HPDE6-E6E7 (cell line): Measurements from ENCODE around the gene PSMA4.
"Not testable (repeated sequence)": the region's sequence is repeated elsewhere in the genome, so short reads cannot be mapped to it uniquely, and the experiment has no call there.

Experiments
- DNase-seq: peaks from one replicate; pipeline ENCODE4 v3.0.0; 2011; ENCODE audit warnings: missing footprints; ENCODE audit errors: extremely low spot score

PSMA4 gene

DNA sequence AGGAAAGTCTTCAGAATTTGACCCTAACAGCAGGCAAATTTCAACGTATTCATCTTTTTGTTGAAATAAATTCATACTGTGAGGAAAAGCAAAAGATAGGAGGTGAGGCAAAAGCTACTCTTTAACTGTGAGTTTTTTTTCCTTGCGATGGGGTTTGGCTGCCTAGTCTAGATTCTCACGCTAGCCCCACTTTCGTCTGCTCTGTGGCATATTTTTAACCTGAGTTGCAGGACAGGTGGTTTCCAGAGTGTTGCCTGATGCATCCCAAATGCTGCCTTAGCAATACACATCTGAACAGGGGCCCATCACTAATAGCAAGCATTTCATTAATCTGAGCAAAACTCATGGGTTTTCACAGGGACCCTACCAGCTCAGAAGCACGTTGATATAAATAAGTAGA is 11.7 kb downstream of the PSMA4 start:
- no peak for DNase-seq

DNA sequence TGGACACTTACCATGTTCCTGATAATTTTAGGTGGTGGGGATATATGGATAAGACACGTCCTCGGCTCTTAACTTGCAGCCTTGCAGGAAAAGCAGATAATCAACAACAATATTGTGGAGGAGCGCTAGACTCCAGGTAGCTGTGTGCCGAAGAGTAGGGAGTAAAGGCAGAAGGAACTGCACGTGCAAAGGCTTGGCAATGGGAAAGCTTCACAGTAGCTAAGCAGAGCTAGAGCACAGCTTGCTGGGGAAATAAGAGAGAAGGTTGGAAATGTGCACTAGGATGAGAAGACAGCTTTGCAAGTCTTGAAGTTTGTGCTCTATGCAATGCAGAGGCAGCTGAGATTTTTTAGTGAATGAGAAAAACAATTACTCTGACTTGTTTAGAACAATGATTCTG is 12.4 kb downstream of the PSMA4 start:
- no peak for DNase-seq

DNA sequence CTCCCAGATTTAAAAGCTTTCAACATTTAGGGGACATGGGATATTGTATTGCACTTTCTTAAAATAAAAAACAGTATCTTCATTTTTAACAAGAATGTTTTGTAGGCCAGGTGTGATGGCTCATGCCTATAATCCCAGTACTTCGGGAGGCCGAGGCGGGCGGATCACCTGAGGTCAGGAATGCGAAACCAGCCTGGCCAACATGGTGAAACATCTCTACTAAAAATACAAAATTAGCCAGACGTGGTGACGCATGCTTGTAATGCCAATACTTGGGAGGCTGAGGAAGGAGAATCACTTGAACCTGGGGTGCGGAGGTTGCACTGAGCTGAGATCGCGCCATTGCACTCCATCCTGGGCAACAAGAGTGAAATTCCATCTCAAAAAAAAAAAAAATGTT is 20.0 kb downstream of the PSMA4 start:
- not testable (repeated sequence) for DNase-seq

DNA sequence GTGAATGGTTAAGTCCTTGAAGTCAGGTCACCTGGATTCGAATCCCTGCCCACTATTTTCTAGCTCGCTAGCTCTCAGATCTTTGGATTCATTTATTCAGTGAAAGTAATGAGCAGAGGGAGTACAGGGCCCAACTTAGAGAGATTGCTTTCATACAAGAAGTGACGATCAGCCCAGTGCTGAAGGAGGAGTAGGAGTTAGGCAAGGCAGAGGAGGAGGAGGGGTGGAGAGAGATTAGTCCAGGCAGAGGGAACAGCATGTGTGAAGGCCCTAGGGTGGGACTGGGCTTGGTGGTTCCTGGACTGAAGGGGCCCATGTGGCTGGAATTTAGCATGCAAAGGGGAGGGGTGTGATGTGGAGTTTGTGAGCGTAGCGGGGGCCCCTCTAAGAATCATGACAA is 21.2 kb downstream of the PSMA4 start:
- no peak for DNase-seq

DNA sequence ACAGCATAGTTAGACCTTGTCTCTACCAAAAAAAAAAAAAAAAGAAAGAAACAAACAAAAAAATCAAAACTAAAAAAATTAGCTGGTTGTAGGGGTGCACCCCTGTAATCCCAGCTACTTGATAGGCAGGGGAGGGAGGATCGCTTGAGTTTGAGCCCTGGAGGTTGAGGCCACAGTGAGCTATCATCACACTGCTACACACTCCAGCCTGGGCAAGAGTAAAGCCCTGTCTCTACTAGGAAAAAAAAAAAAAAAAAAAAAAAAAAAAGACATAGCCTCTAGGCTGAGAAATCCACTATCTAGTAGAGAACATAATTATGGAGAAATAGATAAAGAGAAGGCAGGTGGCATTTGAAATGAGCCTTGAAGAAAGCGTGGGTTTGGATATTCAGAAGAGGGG is 22.8 kb downstream of the PSMA4 start:
- no peak for DNase-seq

DNA sequence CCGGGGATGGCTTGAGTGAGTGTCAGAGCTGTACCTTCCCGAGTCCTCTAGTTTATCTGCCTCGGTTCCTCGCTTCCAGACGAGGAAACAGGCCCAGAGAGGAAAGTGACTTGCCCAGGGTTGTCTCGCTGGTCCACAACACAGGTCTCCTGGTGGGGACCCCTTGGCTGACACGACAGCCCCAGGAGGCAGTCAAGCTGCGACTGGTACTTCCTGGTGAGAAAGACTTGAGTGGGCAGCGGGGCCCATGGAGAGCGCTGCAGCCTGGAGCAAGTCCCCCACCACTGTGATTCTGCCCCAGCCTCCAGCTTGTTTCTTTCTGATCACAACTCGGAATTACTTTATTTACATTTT is 24.5 kb downstream of the PSMA4 start:
- DNase-seq, result no peak

DNA sequence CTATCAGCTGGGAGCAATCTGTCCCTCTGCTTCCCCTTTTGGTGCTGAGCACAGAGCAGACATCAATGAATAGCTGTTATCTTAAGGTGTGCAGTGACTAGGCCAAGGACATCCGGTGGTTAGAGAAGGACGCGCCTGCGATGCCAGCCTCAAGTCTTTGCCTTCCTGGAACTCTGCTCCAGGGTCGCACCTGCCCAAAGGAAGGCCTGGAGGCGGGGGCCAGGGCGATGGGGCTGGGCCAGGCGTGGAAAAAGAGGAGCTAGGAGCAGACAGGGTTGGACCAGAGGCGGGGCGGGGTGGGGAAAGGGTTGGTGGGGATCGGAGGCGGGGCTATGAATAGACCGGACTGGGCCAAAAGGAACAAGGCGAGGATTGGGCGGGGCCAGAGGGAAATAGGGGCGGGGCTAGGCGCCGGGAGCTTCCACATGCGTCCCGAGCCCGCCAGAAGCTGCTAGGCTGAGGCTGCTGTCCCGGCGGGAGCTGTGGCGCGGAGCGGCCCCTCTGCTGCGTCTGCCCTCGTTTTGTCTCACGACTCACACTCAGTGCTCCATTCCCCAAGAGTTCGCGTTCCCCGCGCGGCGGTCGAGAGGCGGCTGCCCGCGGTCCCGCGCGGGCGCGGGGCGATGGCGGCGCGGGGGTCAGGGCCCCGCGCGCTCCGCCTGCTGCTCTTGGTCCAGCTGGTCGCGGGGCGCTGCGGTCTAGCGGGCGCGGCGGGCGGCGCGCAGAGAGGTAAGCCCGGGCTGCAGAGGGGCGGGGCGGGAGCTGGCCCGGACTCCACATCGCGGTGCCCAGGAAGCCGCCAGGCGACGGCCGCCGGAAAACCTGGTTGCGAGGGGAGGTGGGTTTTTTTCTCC is 25.1 kb downstream of the PSMA4 start, which contains the start of gene CHRNA5:
Gene CHRNA5 (plus strand): TSS at position 424 of the 854 bp plus-strand sequence. CDS start 200 bp downstream, at position 624.
- DNase-seq, result peak; percentile 83

DNA sequence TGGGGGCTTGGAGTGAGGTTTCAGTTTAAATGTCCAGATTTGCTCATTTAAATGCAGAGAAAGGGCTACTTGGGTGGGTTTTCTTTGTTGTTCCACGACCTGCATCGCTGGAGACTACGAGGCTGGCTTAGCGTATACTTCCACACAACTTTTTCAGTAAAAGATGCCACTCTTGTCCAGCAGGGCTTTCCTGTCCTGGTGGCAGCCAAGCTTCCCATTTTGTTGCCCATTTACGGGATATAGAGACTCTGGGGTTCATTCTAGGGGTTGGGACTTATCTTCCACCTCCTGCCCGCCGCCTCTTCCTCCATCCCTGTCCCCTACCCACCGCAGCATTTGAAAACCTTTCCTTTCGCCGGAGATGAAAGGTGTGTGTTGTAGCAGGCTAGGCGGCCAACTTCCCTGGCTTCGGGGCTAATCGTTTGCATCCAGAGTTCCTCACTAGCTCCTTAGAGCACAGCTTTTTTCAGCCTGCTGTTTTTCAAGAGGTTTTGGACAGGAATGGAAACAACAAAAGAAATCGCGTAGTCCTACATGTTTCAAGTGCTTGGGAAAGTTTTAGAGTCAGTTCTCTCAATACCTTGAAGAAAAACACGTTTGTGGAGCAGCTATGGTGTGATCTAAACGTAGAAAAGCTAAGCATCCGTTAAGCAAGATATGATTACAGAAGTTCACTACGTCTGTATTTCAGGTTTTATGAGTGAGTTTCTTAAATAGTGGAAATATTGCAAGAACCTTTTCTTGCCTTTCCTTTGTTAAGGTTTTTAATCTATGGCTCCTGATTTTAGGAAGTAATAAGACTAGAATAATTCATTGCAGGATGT is 25.9 kb downstream of the PSMA4 start:
- DNase-seq, result peak; percentile 32

DNA sequence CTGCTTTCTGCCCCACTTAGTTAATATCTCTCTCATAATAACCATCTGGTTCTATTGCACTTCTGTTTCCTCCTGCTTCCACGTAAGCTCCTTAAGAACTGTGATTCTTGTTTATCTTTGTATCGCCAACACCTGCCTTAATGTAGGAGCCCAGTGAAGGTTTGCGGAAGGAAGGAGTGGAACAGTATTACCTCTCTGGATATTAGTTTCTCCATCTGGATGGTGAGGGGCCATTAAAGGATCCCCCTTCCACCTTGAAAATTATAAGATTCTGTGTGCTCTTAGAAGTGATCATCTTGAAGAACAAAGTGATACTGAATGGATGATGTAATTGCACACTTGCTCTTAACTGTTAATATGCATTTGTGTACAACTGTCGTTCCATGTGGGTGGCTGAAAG is 27.3 kb downstream of the PSMA4 start:
- DNase-seq, result no peak

DNA sequence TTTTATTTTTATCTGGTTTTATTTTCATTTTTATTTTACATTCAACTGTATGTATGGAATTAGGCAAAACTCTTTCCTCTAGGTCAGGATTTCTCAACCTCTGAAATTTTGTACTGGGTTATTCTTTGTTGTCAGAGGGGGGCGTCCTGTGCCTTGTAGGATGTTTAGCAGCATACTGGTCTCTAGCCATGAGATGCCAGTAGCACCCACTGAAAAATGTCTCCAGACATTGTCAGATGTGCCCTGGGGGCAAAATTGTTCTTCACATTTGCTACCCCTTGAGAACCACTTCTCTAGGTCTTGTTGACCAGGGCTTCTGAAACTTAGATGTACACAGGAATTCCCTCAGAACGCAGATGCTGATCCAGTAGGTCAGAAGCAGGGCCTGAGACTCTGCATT is 30.5 kb downstream of the PSMA4 start:
- no peak for DNase-seq

DNA sequence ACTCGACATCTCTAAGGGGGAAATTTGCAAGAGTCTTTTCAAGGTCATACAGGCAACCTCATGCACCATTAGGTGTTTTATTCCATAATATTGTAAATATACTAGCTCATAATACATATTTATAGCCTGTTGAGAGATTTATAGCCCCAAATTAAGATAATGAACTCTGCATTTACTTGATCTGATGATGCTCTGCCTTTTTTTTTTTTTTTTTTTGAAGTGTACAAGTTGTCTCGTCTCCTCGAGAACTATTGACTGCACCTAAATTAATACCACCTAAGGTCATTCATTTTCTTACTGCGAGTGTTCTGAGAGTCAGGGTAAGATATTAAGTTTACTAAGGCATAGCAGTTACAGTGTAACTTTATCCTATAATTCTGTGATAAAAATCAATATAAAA is 31.1 kb downstream of the PSMA4 start:
- no peak for DNase-seq

DNA sequence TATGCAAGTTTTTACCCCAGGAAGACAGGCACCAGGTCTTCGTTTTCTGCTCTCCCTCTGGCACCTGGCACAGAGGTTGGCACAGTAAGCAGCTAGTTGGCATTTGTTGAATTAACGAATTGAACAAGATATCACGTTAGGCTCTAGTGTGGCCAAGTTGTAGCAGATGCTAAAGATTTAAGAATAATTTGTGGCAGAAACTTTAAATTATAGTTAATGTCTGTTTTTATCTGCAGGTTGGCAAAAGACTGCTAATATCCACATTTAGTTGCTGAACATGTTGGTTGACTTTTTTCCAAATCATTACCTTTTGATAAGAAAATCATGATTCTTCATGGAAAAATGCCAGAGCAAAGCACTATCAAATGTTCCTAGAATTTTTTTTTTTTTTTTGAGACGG is 33.2 kb downstream of the PSMA4 start:
- no peak for DNase-seq

DNA sequence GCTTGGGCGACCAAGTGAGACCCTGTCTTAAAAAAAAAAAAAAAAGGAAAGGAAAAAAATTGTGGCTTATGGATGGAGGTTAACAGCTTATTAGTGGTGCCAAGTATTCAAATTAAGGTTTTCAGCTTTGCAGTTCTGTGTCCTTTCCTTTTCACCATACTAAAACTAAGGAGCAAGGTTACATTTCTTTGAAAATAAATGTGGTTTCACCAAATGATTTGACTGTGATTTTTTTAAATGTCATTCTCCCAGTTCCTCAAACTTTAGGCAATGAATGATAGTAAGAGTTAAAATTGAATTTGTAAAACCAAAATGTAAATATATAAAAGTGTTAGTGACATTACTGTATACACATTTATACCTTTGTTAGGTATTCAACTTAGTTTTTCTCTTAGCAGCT is 34.7 kb downstream of the PSMA4 start:
- DNase-seq, result no peak

DNA sequence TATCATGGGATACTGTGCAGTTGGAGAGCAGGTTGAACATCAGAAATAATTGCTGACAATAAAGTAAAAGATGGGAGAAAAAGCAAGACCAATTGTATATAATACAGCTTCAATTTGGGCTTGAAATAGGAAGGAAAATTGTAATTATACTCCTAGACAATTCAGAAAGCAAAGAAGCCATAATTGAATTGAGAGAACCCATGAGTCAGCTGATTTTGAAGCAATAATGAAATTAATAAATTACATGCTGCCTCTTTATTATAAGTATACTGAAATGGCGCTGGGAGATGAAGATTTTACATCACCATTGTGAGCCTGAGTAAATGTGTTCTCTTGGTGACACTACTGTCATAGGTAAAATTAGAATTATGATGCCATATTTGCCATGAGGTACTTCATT is 57.3 kb downstream of the PSMA4 start:
- no peak for DNase-seq

DNA sequence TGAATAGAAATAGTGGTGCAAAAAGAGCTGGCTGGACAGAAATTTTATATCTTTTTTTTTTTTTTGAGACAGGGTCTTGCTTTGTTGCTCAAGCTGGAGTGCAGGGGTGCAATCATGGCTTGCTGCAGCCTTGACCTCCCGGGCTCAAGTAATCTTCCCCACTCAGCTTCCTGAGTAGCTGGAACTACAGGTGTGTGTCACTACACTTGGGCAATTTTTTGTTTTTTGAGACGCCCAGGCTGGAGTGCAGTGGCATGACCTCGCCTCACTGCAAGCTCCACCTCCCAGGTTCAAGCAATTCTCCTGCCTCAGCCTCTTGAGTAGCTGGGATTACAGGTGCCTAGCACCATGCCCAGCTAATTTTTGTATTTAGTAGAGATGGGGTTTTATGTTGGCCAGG is 58.1 kb downstream of the PSMA4 start:
- no peak for DNase-seq

DNA sequence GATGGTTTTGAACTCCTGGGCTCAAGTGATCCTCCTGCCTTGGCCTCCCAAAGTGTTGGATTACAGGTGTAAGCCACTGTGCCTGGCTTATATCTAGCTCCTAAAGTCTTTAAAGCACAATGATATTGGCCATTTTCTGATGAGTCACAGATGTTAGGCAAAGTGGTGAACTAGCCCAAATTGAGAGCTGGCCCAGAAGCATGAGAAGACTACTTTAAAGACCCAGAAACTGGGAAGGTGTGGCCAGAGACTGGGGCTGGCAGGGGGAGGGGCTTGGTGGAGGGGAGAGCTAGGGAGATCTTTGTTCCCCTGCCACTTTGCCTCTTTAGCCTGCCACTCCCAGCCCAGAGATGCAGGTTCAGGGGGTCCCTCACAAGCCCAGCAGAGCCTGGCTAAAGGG is 58.9 kb downstream of the PSMA4 start:
- DNase-seq, result no peak
